ENCODE results near the gene ZC3H15. TPM values are rescaled to one million over a fixed set of nuclear protein-coding genes. Genes with fewer than 3 reads are reported as not detected.

ZC3H15 gene
- polyA plus RNA-seq, 10 donors = 67.7 to 85.9 (median 78.2) TPM

DNA sequence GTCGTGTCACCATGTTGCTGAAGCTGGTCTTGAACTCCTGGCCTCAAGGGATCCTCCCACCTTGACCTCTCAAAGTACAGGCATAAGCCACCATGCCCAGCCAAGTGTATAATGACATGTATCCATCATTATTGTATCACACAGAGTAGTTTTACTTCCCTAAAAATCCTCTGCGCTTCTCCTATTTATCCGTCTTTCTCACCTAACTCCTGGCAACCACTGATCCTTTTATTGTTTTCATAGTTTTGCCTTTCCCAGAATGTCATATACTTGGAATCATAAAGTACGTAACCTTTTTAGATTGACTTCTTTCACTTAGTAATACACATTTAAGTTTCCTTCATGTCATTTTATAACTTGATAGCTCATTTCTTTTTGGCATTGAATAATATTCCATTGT lies 51.0 kb downstream of the ZC3H15 start:
- DNase-seq = no peak

DNA sequence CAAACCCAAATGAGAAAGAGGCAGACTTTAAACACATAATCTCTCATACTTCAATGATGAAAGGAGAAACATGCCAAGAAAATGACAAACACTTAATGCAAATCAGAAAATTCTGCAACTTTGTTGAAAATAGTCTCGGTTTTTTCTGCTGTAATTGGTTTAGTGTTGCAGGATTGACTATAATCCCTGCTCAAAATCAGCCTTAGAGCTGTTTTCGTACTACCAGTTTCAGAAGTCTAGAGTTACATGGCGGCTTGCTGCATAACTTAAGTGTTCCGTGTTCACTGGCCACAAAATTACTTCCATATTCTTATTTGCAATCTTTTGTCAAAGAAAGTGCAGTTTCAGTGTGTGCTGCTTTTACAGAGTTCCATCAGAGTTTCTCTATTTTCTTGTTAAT lies 54.9 kb downstream of the ZC3H15 start:
- peak in 2 of 3 donors; percentile 11 to 47 for DNase-seq

DNA sequence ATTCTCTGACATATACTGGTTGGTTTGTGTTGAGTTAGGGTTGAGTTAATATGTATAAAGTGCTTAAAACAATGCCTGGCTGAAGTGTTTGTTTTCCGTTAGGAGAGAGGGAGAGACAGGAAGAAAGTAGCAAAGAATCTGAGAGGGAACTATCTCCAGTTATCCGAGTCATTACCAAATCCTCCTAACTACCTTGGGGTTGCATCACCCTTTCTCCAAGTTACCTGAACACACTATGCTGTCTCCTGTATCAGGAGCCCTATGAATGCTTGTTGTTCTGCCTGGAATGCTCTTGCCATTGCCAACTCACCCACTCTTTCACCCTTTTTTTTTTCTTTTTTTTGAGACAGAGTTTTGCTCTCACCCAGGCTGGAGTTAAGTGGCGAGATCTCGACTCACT lies 55.9 kb downstream of the ZC3H15 start:
- DNase-seq = no peak

DNA sequence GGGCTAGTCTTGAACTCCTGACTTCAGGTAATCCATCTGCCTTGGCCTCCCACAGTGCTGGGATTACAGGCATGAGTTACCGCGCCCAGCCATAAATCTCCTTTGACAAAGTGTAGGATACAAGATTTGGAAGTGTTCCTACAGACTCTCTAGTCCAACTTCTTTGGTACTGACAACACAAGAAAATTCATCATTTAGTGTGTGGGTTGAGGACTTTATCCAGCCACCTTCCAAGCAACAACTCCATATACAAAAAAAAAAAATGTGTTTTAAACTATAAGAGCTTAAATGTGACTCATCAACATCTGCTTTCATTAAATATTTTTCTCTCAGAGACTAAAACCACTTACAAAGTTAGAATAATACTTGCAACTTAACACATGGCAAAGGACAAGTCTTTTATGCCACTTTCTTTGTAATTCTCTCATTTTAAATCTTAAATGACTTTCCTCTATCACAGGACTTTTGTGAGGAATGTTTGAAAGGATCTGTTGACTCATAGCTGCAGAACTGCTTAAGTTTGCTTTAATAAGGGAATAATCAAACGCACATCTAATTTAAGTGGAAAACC lies 57.6 kb downstream of the ZC3H15 start:
- DNase-seq = peak in 2 of 3 donors; percentile 15 to 67

DNA sequence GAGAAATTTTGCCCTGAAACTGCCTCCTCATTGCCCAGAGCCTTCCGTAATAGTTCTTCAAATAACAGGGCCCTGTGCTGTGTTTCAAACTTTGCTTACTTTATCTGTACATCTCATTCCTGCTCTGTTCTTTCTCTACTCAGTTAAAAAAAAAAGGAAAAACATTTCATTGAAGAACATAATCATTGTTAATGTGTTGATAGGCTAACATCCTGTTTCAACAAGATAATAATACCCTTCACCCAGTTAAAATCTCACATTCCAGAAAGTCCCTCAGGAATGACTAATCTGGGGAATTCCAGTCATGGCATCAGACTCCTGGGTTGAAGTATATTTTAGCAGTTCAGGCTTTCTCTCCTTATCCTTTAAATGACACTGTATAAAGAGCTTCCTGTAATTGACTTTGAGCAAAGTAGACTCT lies 58.2 kb downstream of the ZC3H15 start:
- DNase-seq = peak in 1 of 3 donors; percentile 79

DNA sequence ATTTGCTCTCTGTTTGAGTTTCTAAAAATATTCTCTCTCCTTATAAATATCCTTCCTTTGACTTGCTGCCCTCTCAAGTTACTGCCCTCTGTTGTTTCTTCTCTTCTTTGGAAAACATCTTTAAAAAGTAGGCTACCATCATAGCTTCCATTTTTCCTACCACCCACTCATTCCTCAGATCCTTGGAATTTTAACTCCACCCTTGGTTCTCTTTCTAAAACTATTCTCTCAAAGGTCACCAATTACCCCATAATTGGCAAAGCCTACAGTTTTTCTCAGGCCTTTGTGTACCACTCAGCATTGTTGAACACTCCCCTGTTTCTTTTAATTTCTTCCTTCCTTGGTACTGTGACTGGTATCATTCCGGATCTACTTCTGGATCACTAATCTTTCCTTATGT lies 60.8 kb downstream of the ZC3H15 start:
- no peak for DNase-seq

DNA sequence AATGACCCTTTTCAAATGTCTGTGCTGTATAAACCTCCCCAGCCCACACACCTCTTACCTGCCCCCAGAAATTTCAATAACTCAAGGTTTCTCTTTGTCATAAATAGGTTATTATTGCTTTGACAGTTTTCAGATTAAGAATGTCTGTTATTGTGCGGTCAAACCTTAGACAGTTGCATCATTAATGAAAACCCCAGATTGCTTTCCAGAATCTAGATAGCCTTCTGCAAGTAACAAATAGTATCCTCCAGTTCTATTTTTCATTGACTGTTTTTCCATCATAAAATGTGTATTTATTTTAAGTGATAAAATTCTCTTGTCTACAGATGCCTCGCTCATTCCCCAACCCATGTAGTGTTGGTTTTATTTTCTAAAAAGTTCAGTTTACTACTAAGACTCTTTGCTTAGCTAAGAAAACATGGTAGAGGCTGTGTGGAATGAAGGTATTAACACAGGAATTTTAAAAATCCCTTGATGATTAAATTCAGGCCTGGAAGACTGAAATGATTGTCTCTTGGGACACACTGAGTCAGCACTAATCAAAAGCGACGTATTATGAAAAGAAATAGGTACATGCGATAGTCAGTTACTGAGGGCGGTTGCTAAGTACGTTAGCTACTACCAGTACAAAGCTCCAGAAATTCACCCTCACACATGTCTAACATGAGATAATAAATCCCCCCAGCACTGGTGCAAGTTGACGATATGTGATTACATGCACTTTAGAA lies 65.4 kb downstream of the ZC3H15 start:
- no peak for DNase-seq

DNA sequence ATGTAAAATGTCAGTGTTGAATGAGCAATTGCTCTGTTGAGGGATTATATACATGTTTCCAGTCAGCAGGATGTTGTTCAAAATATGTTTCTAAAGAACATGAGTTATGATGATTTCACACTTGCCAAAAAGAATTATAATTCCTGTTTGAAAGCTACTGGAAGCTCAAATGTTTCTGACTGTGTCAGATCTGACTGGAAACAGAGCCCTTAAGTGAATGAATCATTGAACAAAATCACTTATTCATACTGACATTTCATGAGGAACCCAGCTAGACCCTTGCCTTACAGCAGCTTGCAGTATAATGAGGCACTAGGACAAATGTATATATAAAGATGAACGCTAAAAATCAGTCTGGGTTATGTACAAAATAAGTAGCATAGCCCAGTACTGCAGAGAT lies 68.4 kb downstream of the ZC3H15 start:
- DNase-seq = no peak

DNA sequence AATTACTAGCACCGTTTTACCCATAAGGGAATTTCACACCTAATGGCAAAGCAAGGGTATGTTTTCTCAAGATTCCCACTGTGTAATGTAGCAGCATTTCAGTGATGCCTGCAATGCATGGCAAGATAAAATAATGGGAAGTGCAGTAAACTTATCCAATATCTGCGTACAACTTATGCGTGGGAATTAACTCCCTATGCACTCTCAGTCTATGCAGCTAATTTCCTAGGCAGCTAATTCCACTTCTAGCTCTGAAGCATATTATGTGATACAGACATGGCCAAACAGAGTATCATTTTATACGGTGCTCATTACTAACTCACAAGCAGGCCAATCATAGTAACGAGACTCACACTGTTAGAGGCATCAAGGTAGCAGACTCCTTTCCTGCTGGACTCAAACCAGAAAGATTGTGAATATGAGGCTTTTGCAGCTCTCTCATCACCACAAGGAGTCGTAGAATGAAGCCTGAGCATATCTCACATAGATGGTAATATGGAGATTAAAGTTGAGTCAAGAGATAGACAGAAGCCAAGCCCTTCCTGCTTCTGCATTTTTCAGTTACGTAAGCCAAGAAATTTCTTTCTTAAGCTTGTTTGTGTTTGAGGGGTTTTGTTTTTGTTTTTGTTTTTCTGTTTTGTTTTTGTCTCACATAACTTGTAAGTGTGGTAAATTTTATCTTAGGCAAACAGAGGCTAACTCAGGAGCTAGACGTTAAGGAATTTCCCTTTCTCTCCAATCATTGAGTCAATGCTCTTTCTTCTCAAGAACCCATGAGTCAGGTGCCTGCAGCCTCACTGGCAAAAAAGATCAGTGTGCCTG lies 69.0 kb downstream of the ZC3H15 start:
- DNase-seq = no peak

DNA sequence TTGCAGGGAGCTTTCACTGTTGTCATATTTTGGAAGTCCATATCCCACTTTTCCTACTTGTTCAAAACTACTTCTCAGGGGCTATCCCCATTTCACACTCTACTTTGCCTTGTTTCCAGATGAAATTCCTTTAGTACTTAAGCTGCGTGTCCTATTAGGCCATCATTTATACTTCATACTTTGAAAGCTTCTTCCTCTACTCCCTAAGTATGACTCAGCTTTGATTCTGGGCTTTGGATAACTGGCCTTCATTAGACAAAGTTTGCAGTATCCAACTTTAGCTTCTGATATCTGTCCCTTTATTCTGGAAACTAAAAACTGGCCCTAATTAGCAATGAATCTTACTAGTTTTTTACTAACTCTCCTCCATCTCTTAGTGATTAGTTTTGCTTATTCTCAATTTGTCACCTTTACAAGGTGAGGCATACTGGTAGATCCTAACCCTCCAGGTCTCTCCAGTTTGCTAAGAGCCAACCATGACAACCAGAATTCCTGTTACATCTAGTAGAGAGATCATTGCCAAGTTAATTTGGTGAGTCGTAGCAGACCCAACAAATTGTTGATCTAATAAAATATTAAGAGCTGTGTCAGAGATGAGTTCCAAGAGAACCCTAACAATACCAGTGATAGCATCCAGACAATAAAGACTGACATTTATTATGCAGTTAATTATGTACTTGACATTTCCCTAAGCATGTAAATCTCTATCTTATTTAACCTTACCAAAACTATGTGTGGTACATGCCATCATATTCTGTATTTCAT lies 72.6 kb downstream of the ZC3H15 start:
- DNase-seq = no peak

Other genes with a start within 250 kb of the ZC3H15 start
- 10 to 100 TPM; 28.7 to 49.3 (median 33.6) TPM for gene ITGAV, start 103.8 kb downstream of the ZC3H15 start, polyA plus RNA-seq (ENCODE audit: insufficient read length in 10 of 10)
- gene FAM171B, start 207.8 kb downstream of the ZC3H15 start, polyA plus RNA-seq (ENCODE audit: insufficient read length in 10 of 10) = 10 to 100 TPM; 13.2 to 20.4 (median 17.9) TPM

All from muscle of back (tissue), 11 donors.